Stimulated activated CD4-positive, alpha-beta T cell treated with anti-CD3 and anti-CD28 coated beads, Interleukin-12 subunit alpha, Interleukin-12 subunit beta, amount 100 ng/mL, for 24 hours (primary cell): ENCODE data around the gene AFP.

ENCODE experiments used
- DNase-seq, 2 experiments: peaks; one replicate each; pipeline ENCODE4 v3.0.0-alpha.2; 2020; ENCODE audit warnings: low read depth in 2 of 2

Gene AFP

DNA sequence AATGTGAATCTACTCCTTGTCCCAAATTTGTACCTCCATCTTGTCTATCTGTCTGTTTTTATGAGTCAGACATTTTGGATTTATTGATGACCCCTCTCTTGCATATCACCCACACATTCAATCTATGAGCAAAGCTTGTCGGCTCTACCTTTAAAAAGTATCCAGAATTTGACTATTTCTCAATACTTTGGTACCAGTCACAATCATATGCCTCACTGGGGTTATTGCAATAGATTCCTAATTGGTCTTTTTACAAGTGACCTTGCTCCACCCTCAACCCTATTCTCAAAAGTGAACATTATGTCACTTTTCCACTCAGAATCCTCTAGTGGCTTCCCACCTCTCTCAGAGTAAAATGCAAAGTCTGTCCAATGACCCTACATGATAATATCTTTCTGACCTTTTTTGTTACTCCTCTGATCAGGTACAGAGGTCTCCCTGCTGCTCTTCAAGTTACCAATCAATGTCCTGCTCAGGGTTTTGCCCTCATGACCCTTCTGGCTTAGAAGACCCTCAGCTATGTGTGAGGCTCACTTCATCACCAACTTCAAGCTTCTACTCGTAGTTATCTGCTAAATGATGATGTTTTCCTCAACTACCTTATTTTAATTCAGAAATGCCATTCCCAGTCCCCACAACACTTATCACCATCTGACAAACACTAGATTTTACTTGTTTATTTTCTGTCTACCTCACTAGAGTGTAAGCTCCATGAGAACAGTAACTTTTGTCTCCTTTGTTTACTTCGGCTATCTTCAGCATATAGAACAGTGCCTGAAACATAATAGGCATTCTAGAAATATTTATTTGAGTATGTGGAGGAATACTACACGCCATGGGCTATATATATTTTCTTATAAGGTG lies 22.4 kb downstream of the AFP start:
- no peak for DNase-seq

- DNase-seq = no peak
Observed at GRCh38 chr4:73459048-73459421, 23.0 kb downstream of the AFP start.

DNA sequence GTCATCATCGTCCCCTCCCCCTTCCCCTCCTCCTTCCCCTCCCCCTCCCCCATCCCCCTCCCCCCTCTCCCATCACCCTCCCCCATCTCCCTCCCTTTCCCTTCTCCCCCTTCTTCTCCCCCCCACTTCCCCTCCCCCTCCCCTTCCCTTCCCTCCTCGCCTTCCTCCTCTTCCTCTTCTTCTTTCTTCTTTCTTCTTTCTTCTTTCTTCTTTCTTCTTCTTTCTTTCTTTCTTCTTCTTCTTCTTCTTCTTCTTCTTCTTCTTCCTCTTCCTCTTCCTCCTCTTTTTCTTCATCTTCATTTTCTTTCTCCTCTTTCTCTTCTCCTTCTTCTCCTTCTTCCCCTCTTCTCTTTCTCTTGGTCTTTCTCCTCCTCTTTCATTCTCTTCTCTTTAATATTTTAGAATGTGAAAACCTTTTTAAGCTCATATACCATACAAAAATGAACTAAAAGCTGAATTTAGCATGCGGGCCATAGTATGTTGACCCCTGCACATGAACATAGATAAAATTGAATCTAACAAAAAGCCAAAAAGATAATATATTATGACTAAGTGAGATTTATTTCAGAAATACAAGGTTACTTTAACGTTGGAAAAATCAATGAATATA lies 25.0 kb downstream of the AFP start:
- no peak for DNase-seq

DNA sequence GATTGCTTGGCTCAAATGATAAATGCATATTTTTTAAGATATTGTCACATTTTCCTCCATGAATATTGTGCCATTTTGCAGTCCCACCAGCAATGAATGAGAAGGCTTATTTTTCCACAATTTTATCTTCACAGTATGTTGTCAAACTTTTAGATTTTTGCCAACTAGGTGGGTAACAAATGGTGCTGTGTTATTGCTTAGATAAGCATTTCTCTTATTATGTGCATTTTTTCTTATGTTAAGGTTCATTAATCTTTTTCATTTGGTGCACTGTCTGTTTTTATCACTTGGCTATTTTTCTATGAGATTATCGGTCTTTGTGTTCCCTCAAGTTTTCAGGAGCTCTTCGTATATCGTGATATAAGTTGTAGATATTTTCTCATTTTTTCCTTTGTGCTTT lies 32.1 kb downstream of the AFP start:
- no peak for DNase-seq

GRCh38 chr4:73470728-73471127 lies 34.7 kb downstream of the AFP start:
- no peak for DNase-seq

- no peak for DNase-seq
Observed at GRCh38 chr4:73477176-73477575, 41.2 kb downstream of the AFP start.

DNA sequence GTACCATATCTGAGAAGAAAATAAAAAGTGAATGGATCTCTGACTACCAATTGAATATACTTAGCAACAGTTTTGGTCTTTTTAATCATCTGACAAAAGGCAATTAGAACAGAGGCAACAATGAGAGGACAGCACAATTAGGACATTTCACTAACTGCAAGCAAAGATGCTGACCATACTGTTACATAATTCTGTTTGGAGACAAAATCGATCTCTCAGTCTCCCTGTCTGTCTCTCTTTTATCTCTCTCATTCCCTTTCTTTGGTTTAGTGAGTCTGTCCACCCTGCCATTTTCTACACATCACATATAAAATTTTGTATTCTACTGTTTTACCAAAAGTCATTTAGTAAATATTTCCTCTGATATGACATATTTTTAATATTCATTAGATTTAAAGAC lies 43.3 kb downstream of the AFP start:
- DNase-seq = no peak

DNA sequence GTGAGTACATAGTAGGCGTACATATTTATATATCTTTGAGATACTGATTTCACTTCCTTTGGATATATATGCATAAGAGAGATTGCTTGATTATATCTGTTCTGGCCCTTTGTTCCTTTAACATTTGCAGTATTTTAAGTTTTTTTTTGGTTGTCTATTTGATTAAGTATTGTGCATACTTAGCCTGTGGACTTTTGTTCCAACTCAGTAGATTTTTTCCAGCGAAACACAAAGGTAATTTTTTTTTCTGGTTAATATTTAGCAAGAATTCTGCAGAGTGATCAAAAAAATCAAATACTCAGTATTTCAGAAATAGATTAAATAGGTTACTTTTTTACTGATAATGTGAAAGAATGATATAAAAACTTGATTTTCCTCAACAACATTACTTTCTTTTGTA lies 45.3 kb downstream of the AFP start, which contains the start of gene AFM:
AFM (plus strand) TSS at position 388 of the 400 bp plus-strand sequence. CDS start 31 bp downstream, outside the sequence.
- no peak for DNase-seq

- DNase-seq = no peak
Observed at GRCh38 chr4:73485085-73485484, 49.1 kb downstream of the AFP start.

DNA sequence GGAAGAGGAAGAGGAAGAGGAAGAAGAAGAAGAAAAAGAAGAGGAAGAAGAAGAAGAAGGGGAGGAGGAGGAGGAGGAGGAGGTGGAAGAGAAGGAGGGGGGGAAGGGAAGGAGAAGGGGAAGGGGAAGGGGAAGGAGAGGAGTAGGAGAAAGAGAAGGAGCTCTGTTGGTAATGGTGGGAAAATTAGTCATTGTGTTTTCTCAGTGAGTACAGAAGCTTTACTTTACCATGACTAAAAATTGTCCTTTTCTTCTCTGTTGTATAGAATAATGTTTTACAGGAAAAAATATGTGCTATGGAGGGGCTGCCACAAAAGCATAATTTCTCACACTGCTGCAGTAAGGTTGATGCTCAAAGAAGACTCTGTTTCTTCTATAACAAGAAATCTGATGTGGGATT lies 49.6 kb downstream of the AFP start:
- no peak for DNase-seq

DNA sequence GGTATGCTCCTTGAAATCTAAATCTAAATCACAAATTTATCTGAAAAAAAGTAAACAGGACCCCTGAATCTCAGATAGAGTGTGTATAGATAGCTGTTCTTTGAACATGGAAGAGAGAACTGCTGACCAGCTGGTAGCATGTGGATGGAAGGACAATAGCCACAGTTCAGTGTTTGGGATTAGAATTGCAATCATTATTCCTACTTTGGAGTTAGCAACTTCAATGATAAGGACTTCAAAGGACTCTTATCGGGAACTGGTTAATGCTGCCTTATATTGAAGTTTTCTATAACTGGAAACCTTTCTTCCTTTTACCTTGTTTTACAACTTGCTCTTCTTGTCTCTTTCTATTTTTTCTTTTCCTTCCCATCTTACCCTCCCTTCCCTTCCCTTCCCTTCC lies 50.5 kb downstream of the AFP start:
- no peak for DNase-seq

DNA sequence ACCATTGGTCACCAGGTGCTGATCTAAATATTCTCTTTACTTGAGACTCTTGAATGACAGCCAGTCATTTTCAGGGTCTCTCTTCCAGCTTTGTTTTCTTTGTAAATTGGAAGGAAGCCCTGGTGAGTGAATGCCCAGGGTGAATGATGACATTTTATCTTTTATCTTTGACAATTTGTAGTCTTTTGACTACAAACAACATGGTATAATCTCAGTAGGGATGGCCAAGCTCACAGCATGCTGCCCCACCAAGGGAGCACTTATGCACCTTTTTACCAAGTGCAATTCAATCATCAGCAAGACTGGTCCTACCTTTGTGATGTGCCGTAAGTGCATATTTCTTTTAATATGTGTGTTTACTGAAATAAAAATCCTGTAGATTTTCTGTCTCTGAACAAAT lies 51.2 kb downstream of the AFP start:
- DNase-seq = no peak

- DNase-seq = no peak
Observed at GRCh38 chr4:73499996-73500765, 64.2 kb downstream of the AFP start.

GRCh38 chr4:73501664-73502265 lies 65.7 kb downstream of the AFP start:
- DNase-seq = no peak

DNA sequence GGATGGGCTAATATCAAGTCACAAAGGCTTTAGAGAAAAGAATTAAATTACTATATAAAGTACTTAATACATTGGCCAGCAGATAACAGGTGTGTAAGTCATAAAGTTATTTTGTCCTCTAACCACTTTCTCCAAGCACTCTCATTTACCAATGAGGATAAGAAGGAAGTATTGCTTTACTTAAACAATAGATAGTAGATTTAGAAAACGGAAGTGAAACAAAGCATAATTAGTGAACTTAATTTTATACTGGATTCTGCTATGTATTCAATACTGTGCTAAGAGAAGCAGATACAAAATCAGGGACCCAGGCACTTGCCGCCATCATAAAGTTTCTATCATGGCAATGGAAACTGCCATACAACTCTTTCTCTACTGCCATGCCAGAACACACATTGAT lies 69.5 kb downstream of the AFP start:
- no peak for DNase-seq
